ENCODE data around the gene DOCK10. TPM values are rescaled to one million over a fixed set of nuclear protein-coding genes. Genes with fewer than 3 reads are reported as not detected.

Gene DOCK10
- total and polyA plus RNA-seq, 2 donors (not counting 3 experiments of a cell fraction or from before 2014, with no cell fraction given), result 5.8 to 23.0 TPM

GRCh38 chr2:224940618-224941017 is 101.7 kb downstream of the DOCK10 start:
- FAIRE-seq (no peak), DNase-seq (ENCODE audit: low read depth, low spot score) (no peak)
- Histone ChIP-seq H3K27ac (ENCODE audit: insufficient read depth, low read depth, low read length) (no peak overlapping the region), H3K9ac (replicated peaks; ENCODE audit: extremely low read depth, insufficient read depth, low read length) (no peak overlapping the region), H3K27me3 (ENCODE audit: control insufficient read depth in 2 of 2, insufficient read depth in 2 of 2, low read length in 2 of 2) (no peaks in the 10 kb centered on the region), H3K4me3 (replicated peaks in 1 of 3; ENCODE audit: insufficient read depth in 1 of 3, low read depth in 1 of 3, low read length in 3 of 3) (no peak overlapping the region), H3K9me3 (replicated peaks; ENCODE audit: control insufficient read depth, insufficient read depth, low read length) (no peaks in the 10 kb centered on the region), H3K4me1 (ENCODE audit: control insufficient read depth, extremely low read depth, insufficient read depth, low read length) (peaks cover 60% of the 10 kb centered on the region), H2AFZ (ENCODE audit: low read depth, low read length) (no peak overlapping the region), H3K4me2 (ENCODE audit: insufficient read depth, low read length) (no peak overlapping the region), H3K9me1 (replicated peaks; ENCODE audit: control insufficient read depth, extremely low read depth, insufficient read depth, low read length) (no peaks in the 10 kb centered on the region), H3K79me2 (ENCODE audit: control insufficient read depth, insufficient read depth, low read length) (peaks cover 83% of the 10 kb centered on the region), H3K36me3 (ENCODE audit: control insufficient read depth in 2 of 2, extremely low read depth in 1 of 2, insufficient read depth in 2 of 2, low read length in 2 of 2) (no peaks in the 10 kb centered on the region), H4K20me1 (replicated peaks; ENCODE audit: control insufficient read depth, extremely low read depth, insufficient read depth, low read length) (no peaks in the 10 kb centered on the region)
- no peak for TF ChIP-seq JUN (IDR thresholded peaks at IDR 0.05; ENCODE audit: borderline replicate concordance, insufficient read depth, insufficient read length, low read depth)
- TF ChIP-seq FOS (IDR thresholded peaks at IDR 0.05; ENCODE audit: borderline replicate concordance, insufficient read depth, low read length), result no peak
- no peak for TF ChIP-seq POLR2AphosphoS5 (IDR thresholded peaks at IDR 0.05; ENCODE audit: insufficient read depth, low read depth, low read length)
- no peak for TF ChIP-seq MYC (IDR thresholded peaks at IDR 0.05; ENCODE audit: low read depth, low read length)
- no peak for TF ChIP-seq POLR2A (IDR thresholded peaks at IDR 0.05; ENCODE audit: low read depth, low read length)
- TF ChIP-seq EZH2 (IDR thresholded peaks at IDR 0.05; ENCODE audit: borderline replicate concordance, low read depth, low read length, severe bottlenecking), result no peak
- TF ChIP-seq MAX (IDR thresholded peaks at IDR 0.05; ENCODE audit: insufficient read depth, insufficient read length), result no peak
- TF ChIP-seq CTCF (IDR thresholded peaks at IDR 0.05; ENCODE audit: extremely low read depth in 1 of 2, insufficient read depth in 1 of 2, low read depth in 1 of 2, low read length in 2 of 2), result no peak
- TF ChIP-seq GATA2 (IDR thresholded peaks at IDR 0.05; ENCODE audit: insufficient read depth, insufficient read length, low read depth, low read length), result no peak
- intact Hi-C loops (cut with micrococcal nuclease) (loop anchor here (10.0 kb wide), 1 partner anchor 996 kb away; the partner anchor contains the start of gene WDFY1), dilution Hi-C loops (cut with MboI; ENCODE audit: extremely low pct_ligation_motif_present, low sequenced_read_pairs) (no loop called here)
- no TSS peak for BruUV-seq (replicated peaks)
- POLR2A ChIA-PET, result no interaction called here
- CTCF ChIA-PET, result interaction anchor here (0.6 kb wide), 1 partner anchor 100 kb away, joined by 3 read pairs; no protein-coding TSS in a partner anchor
